ENCODE results near the gene FANCF.

DNA sequence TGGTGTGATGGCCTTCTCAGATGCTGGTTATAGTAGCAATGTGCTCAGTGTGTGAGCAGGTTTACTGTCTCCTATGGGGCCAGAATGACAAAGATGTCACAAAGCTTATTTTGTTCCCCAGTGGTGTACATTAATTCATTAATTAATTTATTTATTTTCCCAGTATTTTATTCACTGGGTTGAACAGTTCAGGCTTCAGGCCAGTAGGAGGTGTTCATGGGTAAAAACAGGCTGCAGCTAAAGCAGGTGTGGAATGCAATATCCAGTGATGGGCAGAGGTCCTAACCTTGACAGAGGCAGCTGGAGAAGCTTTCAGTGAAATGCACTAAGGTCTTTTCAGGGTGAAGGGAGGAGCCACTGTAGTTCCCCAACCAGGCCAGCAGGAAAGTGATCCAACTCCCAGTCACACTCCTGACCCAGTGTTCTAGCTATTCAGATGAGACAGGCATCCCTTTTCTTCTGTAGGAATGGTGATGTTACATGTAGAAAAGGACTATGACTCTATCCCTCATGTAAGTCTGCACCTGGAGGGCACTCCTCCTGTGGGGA lies 7.8 kb upstream of the FANCF start:
- no peak for TF ChIP-seq EP300 (IDR thresholded peaks at IDR 0.05)
- TF ChIP-seq, protein P1, sequence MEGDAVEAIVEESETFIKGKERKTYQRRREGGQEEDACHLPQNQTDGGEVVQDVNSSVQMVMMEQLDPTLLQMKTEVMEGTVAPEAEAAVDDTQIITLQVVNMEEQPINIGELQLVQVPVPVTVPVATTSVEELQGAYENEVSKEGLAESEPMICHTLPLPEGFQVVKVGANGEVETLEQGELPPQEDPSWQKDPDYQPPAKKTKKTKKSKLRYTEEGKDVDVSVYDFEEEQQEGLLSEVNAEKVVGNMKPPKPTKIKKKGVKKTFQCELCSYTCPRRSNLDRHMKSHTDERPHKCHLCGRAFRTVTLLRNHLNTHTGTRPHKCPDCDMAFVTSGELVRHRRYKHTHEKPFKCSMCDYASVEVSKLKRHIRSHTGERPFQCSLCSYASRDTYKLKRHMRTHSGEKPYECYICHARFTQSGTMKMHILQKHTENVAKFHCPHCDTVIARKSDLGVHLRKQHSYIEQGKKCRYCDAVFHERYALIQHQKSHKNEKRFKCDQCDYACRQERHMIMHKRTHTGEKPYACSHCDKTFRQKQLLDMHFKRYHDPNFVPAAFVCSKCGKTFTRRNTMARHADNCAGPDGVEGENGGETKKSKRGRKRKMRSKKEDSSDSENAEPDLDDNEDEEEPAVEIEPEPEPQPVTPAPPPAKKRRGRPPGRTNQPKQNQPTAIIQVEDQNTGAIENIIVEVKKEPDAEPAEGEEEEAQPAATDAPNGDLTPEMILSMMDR (IDR thresholded peaks at IDR 0.05) = no peak
- TF ChIP-seq POLR2AphosphoS5 (IDR thresholded peaks at IDR 0.05) = no peak

Measured in stomach (tissue), 4 donors.